ENCODE results near the gene SHBG. TPM values are rescaled to one million over a fixed set of nuclear protein-coding genes. Genes with fewer than 3 reads are reported as not detected.

Gene SHBG
- polyA plus RNA-seq, 3 donors: 2.5 to 4.9 (median 3.0) TPM

GRCh38 chr17:7644775-7645174, 14.8 kb downstream of the SHBG start:
- DNase-seq (ENCODE audit: low read depth in 3 of 3, low spot score in 2 of 3): no peak

GRCh38 chr17:7646457-7646856, 16.5 kb downstream of the SHBG start:
- DNase-seq (ENCODE audit: low read depth in 3 of 3, low spot score in 2 of 3): no peak

GRCh38 chr17:7647018-7647417, 17.1 kb downstream of the SHBG start:
- no peak for DNase-seq (ENCODE audit: low read depth in 3 of 3, low spot score in 2 of 3)

- peak in 1 of 3 donors; percentile 54 for DNase-seq (ENCODE audit: low read depth in 3 of 3, low spot score in 2 of 3)
Observed at GRCh38 chr17:7650509-7651096, 20.7 kb downstream of the SHBG start, which contains the start of gene ATP1B2. TSS of gene ATP1B2 (plus strand) at chr17:7650926. CDS start at chr17:7651519, 593 bp downstream.

GRCh38 chr17:7651097-7651664, 21.2 kb downstream of the SHBG start:
- no peak for DNase-seq (ENCODE audit: low read depth in 3 of 3, low spot score in 2 of 3)

- DNase-seq (ENCODE audit: low read depth in 3 of 3, low spot score in 2 of 3): peak in 1 of 3 donors; percentile 51
Observed at GRCh38 chr17:7651665-7652387, 21.9 kb downstream of the SHBG start.

GRCh38 chr17:7652388-7653356, 22.7 kb downstream of the SHBG start:
- no peak for DNase-seq (ENCODE audit: low read depth in 3 of 3, low spot score in 2 of 3)

- DNase-seq (ENCODE audit: low read depth in 3 of 3, low spot score in 2 of 3): no peak
Observed at GRCh38 chr17:7654832-7655540, 25.1 kb downstream of the SHBG start.

- DNase-seq (ENCODE audit: low read depth in 3 of 3, low spot score in 2 of 3): no peak
Observed at GRCh38 chr17:7655541-7655840, 25.6 kb downstream of the SHBG start.

GRCh38 chr17:7656958-7657609, 27.1 kb downstream of the SHBG start:
- DNase-seq (ENCODE audit: low read depth in 3 of 3, low spot score in 2 of 3): peak in 1 of 3 donors; percentile 39

GRCh38 chr17:7667656-7668406, 37.9 kb downstream of the SHBG start:
- no peak for DNase-seq (ENCODE audit: low read depth in 3 of 3, low spot score in 2 of 3)

- no peak for DNase-seq (ENCODE audit: low read depth in 3 of 3, low spot score in 2 of 3)
Observed at GRCh38 chr17:7668482-7668881, 38.5 kb downstream of the SHBG start.

GRCh38 chr17:7673239-7673638, 43.3 kb downstream of the SHBG start:
- DNase-seq (ENCODE audit: low read depth in 3 of 3, low spot score in 2 of 3): no peak

- no peak for DNase-seq (ENCODE audit: low read depth in 3 of 3, low spot score in 2 of 3)
Observed at GRCh38 chr17:7674934-7675333, 45.0 kb downstream of the SHBG start.

- no peak for DNase-seq (ENCODE audit: low read depth in 3 of 3, low spot score in 2 of 3)
Observed at GRCh38 chr17:7676533-7676932, 46.6 kb downstream of the SHBG start.

GRCh38 chr17:7677388-7678067, 47.6 kb downstream of the SHBG start:
- DNase-seq (ENCODE audit: low read depth in 3 of 3, low spot score in 2 of 3): no peak

Measured in right renal cortex interstitium (tissue), 3 donors.